GM23338 (cell line): ENCODE data around the gene CCBE1. TPM values are rescaled to one million over a fixed set of nuclear protein-coding genes. Genes with fewer than 3 reads are reported as not detected.

Source experiments
- ATAC-seq: fragments of 200-7000 bp; cut with Tn5 transposase; 3 replicates; pipeline ENCODE4 v1.9.1; 2020
- DNase-seq: peaks from one replicate; pipeline ENCODE4 v3.0.0-alpha.2; 2015; ENCODE audit warnings: low spot score
- H2AFZ ChIP-seq: fragments of 200-600 bp; sonication (generic); 2 replicates; pipeline ENCODE4 v1.8.0; 2016; ENCODE audit warnings: antibody characterized with exemption, mild to moderate bottlenecking, moderate library complexity
- H3F3A ChIP-seq: fragments of 200-600 bp; sonication (generic); replicated peaks from 2 replicates; pipeline ENCODE4 v1.8.0; 2017; ENCODE audit warnings: antibody characterized with exemption, mixed run types, low read depth
- H3K27ac ChIP-seq: fragments of 200-600 bp; sonication (generic); 2 replicates; pipeline ENCODE4 v1.6.1; 2016; ENCODE audit warnings: low read depth
- H3K27me3 ChIP-seq: fragments of 200-600 bp; sonication (generic); 2 replicates; pipeline ENCODE4 v1.8.0; 2016; ENCODE audit warnings: mild to moderate bottlenecking, mixed run types, moderate library complexity; ENCODE audit not compliant: insufficient read depth
- H3K36me3 ChIP-seq: fragments of 200-600 bp; sonication (generic); 2 replicates; pipeline ENCODE4 v1.8.0; 2016; ENCODE audit warnings: mild to moderate bottlenecking; ENCODE audit not compliant: insufficient read depth
- H3K4me1 ChIP-seq: fragments of 200-600 bp; sonication (generic); 2 replicates; pipeline ENCODE4 v1.8.0; 2016; ENCODE audit warnings: mild to moderate bottlenecking, moderate library complexity; ENCODE audit not compliant: insufficient read depth
- H3K4me2 ChIP-seq: fragments of 200-600 bp; sonication (generic); 2 replicates; pipeline ENCODE4 v1.7.1; 2017; ENCODE audit warnings: mixed run types
- H3K4me3 ChIP-seq: fragments of 200-600 bp; sonication (generic); 2 replicates; pipeline ENCODE4 v1.6.1; 2016; ENCODE audit warnings: mixed run types
- H3K79me2 ChIP-seq: fragments of 200-600 bp; sonication (generic); replicated peaks from 2 replicates; pipeline ENCODE4 v1.8.0; 2017; ENCODE audit warnings: mild to moderate bottlenecking; ENCODE audit not compliant: insufficient read depth
- H3K9me2 ChIP-seq: fragments of 200-600 bp; sonication (generic); 2 replicates; pipeline ENCODE4 v1.8.0; 2017; ENCODE audit not compliant: insufficient read depth
- H4K20me1 ChIP-seq: fragments of 200-600 bp; sonication (generic); replicated peaks from 2 replicates; pipeline ENCODE4 v1.8.0; 2017; ENCODE audit warnings: mild to moderate bottlenecking; ENCODE audit not compliant: insufficient read depth
- H3K27ac Mint-ChIP-seq: 2 replicates; pipeline ENCODE4 v1.8.0; 2020; ENCODE audit warnings: inconsistent platforms, mild to moderate bottlenecking, moderate library complexity, mixed read lengths
- H3K27me3 Mint-ChIP-seq: 3 replicates; pipeline ENCODE4 v1.8.0; 2022; ENCODE audit warnings: low read depth, mild to moderate bottlenecking, moderate library complexity, mixed read lengths, inconsistent platforms; ENCODE audit not compliant: insufficient read depth, poor library complexity
- H3K36me3 Mint-ChIP-seq: 3 replicates; pipeline ENCODE4 v1.8.0; 2021; ENCODE audit warnings: low read depth, mild to moderate bottlenecking, inconsistent platforms, moderate library complexity, mixed read lengths
- H3K4me1 Mint-ChIP-seq: 3 replicates; pipeline ENCODE4 v1.8.0; 2020; ENCODE audit warnings: mild to moderate bottlenecking, inconsistent platforms, mixed read lengths
- H3K4me3 Mint-ChIP-seq: 3 replicates; pipeline ENCODE4 v1.8.0; 2021; ENCODE audit warnings: moderate library complexity, mild to moderate bottlenecking, inconsistent platforms, mixed read lengths
- H3K9me3 Mint-ChIP-seq: 3 replicates; pipeline ENCODE4 v1.8.0; 2020; ENCODE audit warnings: moderate library complexity, mild to moderate bottlenecking, inconsistent platforms, mixed read lengths
- ETS1 ChIP-seq: IDR thresholded peaks from 2 replicates; pipeline ENCODE4 v1.6.1; 2016; ENCODE audit warnings: antibody characterized with exemption
- EZH2 ChIP-seq: fragments of 200-600 bp; sonication (generic); IDR thresholded peaks from one replicate; pipeline ENCODE4 v1.8.0; 2017; ENCODE audit warnings: antibody characterized with exemption, mild to moderate bottlenecking, low read depth; ENCODE audit not compliant: unreplicated experiment
- NANOG ChIP-seq: IDR thresholded peaks from 2 replicates; pipeline ENCODE4 v1.6.1; 2016; ENCODE audit warnings: antibody characterized with exemption, borderline replicate concordance
- POLR2AphosphoS5 ChIP-seq: IDR thresholded peaks from 2 replicates; pipeline ENCODE4 v1.6.1; 2016; ENCODE audit warnings: antibody characterized with exemption, low read depth
- STAT1 ChIP-seq: IDR thresholded peaks from one replicate; pipeline ENCODE4 v1.6.1; 2016; ENCODE audit warnings: antibody characterized with exemption; ENCODE audit not compliant: unreplicated experiment
- ZNF114 ChIP-seq: fragments of 250-450 bp; sonication (Bioruptor Pico); IDR thresholded peaks from 2 replicates; pipeline ENCODE4 v1.5.0; 2020; ENCODE audit warnings: mild to moderate bottlenecking, moderate library complexity
- ZNF331 ChIP-seq: fragments of 250-450 bp; sonication (Bioruptor Pico); IDR thresholded peaks from 2 replicates; pipeline ENCODE4 v1.5.0; 2020; ENCODE audit warnings: low read depth, mild to moderate bottlenecking, moderate library complexity
- ZNF462 ChIP-seq: fragments of 250-450 bp; sonication (Bioruptor Pico); IDR thresholded peaks from 2 replicates; pipeline ENCODE4 v1.5.0; 2020; ENCODE audit warnings: mild to moderate bottlenecking, moderate library complexity
- polyA plus RNA-seq: library from polyadenylated mRNA; unstranded; fragments of >200 nt; fragmentation: Nextera tagmentation; extraction: Ambion mirVana; gene quantifications from 2 replicates; pipeline ENCODE4 v1.2.1, GENCODE V29; 2016
- total RNA-seq: library from RNA; depleted of rRNA; stranded (reverse); fragments of >200 nt; shearing (Covaris generic); gene quantifications from 2 replicates; pipeline ENCODE4 v1.2.3, GENCODE V29; 2014
- TF ChIP-seq, protein P1 (sequence below): IDR thresholded peaks from one replicate; pipeline ENCODE4 v1.6.1; 2018; ENCODE audit warnings: antibody characterized with exemption; ENCODE audit not compliant: unreplicated experiment
- TF ChIP-seq, protein P2 (sequence below), 2 experiments: fragments of 200-600 bp in 1 of 2; sonication (generic) in 1 of 2; conservative IDR thresholded peaks; 2 replicates each; pipeline versions ENCODE4 v1.5.1 to v1.6.1; 2016 to 2017; ENCODE audit warnings: antibody characterized with exemption in 2 of 2, low read depth in 2 of 2, mild to moderate bottlenecking in 2 of 2, moderate library complexity in 1 of 2

Gene CCBE1
- total and polyA plus RNA-seq, 2 experiments from 2014 or later: 2.1 to 2.6 TPM

GRCh38 chr18:59715966-59716369, 18.7 kb upstream of the CCBE1 start:
- Histone ChIP-seq H3K27me3 (no peaks in the 10 kb centered on the region), H3K4me3 (no peak overlapping the region), H3K79me2 (no peaks in the 10 kb centered on the region), H3K27ac (no peak overlapping the region), H3F3A (no peaks in the 10 kb centered on the region), H3K4me1 (no peaks in the 10 kb centered on the region; the same call in 1 of the 2 replicates), H3K9me2 (no peaks in the 10 kb centered on the region), H3K4me2 (no peak overlapping the region), H4K20me1 (no peaks in the 10 kb centered on the region), H2AFZ (no peak overlapping the region), H3K36me3 (no peaks in the 10 kb centered on the region)
- DNase-seq: no peak
- no peak overlapping the region for H3K27ac Mint-ChIP-seq
- H3K9me3 Mint-ChIP-seq: no peaks in the 10 kb centered on the region; the same call in 2 of the 3 replicates
- peaks cover 5% of the 10 kb centered on the region for H3K27me3 Mint-ChIP-seq
- no peak overlapping the region for H3K4me3 Mint-ChIP-seq
- no peaks in the 10 kb centered on the region for H3K36me3 Mint-ChIP-seq
- no peak for ATAC-seq
- TF ChIP-seq STAT1: no peak
- H3K4me1 Mint-ChIP-seq: peaks cover 10% of the 10 kb centered on the region

DNA sequence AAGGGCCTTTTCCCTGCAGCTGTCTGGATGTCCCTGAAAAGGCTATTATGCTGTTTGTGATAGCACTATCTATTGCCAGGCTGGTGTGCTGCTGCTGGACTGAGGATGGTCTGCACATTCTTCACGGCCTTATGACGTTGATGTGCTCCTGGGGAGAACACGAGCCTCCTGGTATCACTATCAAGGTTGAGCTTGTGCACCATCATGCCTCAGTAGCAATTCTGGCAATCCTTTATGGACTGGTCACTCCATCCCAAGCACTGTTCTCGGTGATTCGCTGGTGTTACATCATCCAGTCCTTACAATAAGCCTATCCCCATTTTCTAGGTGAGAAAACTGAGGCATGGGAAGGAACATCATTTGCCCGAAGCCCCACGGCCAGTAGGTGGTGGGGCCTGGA, 18.2 kb upstream of the CCBE1 start:
- H3K4me1 ChIP-seq: no peaks in the 10 kb centered on the region; the same call in 1 of the 2 replicates
- no peaks in the 10 kb centered on the region for H3K27me3 ChIP-seq
- no peaks in the 10 kb centered on the region; the same call in 2 of the 3 replicates for H3K9me3 Mint-ChIP-seq

More for the DNA sequence above, 18.2 kb upstream of the CCBE1 start:
- Histone ChIP-seq H3K9me2 (no peaks in the 10 kb centered on the region), H4K20me1 (no peaks in the 10 kb centered on the region), H3K36me3 (no peaks in the 10 kb centered on the region), H3K4me2 (no peak overlapping the region), H3F3A (no peaks in the 10 kb centered on the region), H3K79me2 (no peaks in the 10 kb centered on the region), H3K27ac (no peak overlapping the region), H2AFZ (no peak overlapping the region), H3K4me3 (no peak overlapping the region)
- Mint-ChIP-seq H3K4me1 (peaks cover 10% of the 10 kb centered on the region), H3K27ac (no peak overlapping the region), H3K36me3 (no peaks in the 10 kb centered on the region), H3K27me3 (peaks cover 5% of the 10 kb centered on the region), H3K4me3 (no peak overlapping the region)
- ATAC-seq (no peak), DNase-seq (no peak)
- TF ChIP-seq STAT1 (no peak), ETS1 (no peak), ZNF331 (CRISPR knock-in tag) (no peak), ZNF114 (CRISPR knock-in tag) (no peak), NANOG (no peak), EZH2 (no peak), ZNF462 (CRISPR knock-in tag) (no peak), POLR2AphosphoS5 (no peak)
- TF ChIP-seq, protein P1, sequence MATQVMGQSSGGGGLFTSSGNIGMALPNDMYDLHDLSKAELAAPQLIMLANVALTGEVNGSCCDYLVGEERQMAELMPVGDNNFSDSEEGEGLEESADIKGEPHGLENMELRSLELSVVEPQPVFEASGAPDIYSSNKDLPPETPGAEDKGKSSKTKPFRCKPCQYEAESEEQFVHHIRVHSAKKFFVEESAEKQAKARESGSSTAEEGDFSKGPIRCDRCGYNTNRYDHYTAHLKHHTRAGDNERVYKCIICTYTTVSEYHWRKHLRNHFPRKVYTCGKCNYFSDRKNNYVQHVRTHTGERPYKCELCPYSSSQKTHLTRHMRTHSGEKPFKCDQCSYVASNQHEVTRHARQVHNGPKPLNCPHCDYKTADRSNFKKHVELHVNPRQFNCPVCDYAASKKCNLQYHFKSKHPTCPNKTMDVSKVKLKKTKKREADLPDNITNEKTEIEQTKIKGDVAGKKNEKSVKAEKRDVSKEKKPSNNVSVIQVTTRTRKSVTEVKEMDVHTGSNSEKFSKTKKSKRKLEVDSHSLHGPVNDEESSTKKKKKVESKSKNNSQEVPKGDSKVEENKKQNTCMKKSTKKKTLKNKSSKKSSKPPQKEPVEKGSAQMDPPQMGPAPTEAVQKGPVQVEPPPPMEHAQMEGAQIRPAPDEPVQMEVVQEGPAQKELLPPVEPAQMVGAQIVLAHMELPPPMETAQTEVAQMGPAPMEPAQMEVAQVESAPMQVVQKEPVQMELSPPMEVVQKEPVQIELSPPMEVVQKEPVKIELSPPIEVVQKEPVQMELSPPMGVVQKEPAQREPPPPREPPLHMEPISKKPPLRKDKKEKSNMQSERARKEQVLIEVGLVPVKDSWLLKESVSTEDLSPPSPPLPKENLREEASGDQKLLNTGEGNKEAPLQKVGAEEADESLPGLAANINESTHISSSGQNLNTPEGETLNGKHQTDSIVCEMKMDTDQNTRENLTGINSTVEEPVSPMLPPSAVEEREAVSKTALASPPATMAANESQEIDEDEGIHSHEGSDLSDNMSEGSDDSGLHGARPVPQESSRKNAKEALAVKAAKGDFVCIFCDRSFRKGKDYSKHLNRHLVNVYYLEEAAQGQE: no peak
- TF ChIP-seq, protein P2, sequence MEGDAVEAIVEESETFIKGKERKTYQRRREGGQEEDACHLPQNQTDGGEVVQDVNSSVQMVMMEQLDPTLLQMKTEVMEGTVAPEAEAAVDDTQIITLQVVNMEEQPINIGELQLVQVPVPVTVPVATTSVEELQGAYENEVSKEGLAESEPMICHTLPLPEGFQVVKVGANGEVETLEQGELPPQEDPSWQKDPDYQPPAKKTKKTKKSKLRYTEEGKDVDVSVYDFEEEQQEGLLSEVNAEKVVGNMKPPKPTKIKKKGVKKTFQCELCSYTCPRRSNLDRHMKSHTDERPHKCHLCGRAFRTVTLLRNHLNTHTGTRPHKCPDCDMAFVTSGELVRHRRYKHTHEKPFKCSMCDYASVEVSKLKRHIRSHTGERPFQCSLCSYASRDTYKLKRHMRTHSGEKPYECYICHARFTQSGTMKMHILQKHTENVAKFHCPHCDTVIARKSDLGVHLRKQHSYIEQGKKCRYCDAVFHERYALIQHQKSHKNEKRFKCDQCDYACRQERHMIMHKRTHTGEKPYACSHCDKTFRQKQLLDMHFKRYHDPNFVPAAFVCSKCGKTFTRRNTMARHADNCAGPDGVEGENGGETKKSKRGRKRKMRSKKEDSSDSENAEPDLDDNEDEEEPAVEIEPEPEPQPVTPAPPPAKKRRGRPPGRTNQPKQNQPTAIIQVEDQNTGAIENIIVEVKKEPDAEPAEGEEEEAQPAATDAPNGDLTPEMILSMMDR (conservative IDR thresholded peaks at IDR 0.05; ENCODE audit: low read depth in 2 of 2): no peak
